HepG2 (cell line): ENCODE results near the gene MIR17HG. TPM values are rescaled to one million over a fixed set of nuclear protein-coding genes. Genes with fewer than 3 reads are reported as not detected.

ENCODE experiments used
- ATAC-seq: fragments of 200-7000 bp; cut with Tn5 transposase; 3 replicates; pipeline ENCODE4 v1.9.1; 2020; ENCODE audit warnings: mild to moderate bottlenecking, moderate library complexity
- BruUV-seq: library from RNA; stranded (reverse); fragments of 400-500 nt; replicated peaks from 2 replicates; lab custom pipeline; 2021; lab: Mats Ljungman, UMichigan
- CTCF ChIA-PET: fragments of 300-600 bp; formaldehyde crosslinking; extraction: SDS; loops from one replicate; lab custom pipeline; 2021; ENCODE audit warnings: low total read pairs, inconsistent platforms, low intra/inter-chr PET ratio; lab: Yijun Ruan, JAX
- POLR2A ChIA-PET: fragments of 350-600 bp; sonication (Branson Sonifier 250); formaldehyde crosslinking; loops from one replicate; lab custom pipeline; 2020; ENCODE audit warnings: antibody characterized with exemption, inconsistent platforms; lab: Yijun Ruan, JAX
- DNase-seq: peaks from one replicate; pipeline ENCODE4 v3.0.0-alpha.2; 2015; ENCODE audit warnings: low spot score
- FAIRE-seq: peaks from 3 replicates; lab custom pipeline; 2011; peaks lifted over from hg19 to GRCh38; lab: Jason Lieb, UNC
- H2AFZ ChIP-seq: one replicate; pipeline ENCODE4 v1.6.1; 2011; ENCODE audit warnings: low read length, inconsistent platforms
- H3K27ac ChIP-seq: fragments of 300-600 bp; 3 replicates; pipeline ENCODE4 v1.8.0; 2011; ENCODE audit warnings: mixed run types, mild to moderate bottlenecking, mixed read lengths, low read length, inconsistent platforms; ENCODE audit not compliant: insufficient read depth; ENCODE audit errors: extremely low read length
- H3K27me3 ChIP-seq, 2 experiments: fragments of 200-600 bp in 1 of 2; 2 replicates in 1 of 2; 3 replicates in 1 of 2; pipeline versions ENCODE4 v1.6.0 to v1.8.0; 2011; ENCODE audit warnings: low read length in 2 of 2, mild to moderate bottlenecking in 2 of 2, moderate library complexity in 2 of 2, inconsistent platforms in 1 of 2; ENCODE audit not compliant: insufficient read depth in 2 of 2, control insufficient read depth in 1 of 2
- H3K36me3 ChIP-seq, 2 experiments: fragments of 200-600 bp in 1 of 2; replicated peaks in 1 of 2; 2 replicates in 1 of 2; 3 replicates in 1 of 2; pipeline versions ENCODE4 v1.5.1 to v1.8.0; 2011; ENCODE audit warnings: low read length in 2 of 2, inconsistent platforms in 1 of 2; ENCODE audit not compliant: insufficient read depth in 2 of 2, control insufficient read depth in 1 of 2
- H3K4me1 ChIP-seq: 2 replicates; pipeline ENCODE4 v1.5.1; 2012; ENCODE audit warnings: low read length, inconsistent platforms; ENCODE audit not compliant: insufficient read depth
- H3K4me2 ChIP-seq: 2 replicates; pipeline ENCODE4 v1.6.0; 2011; ENCODE audit warnings: low read depth, low read length, inconsistent platforms
- H3K4me3 ChIP-seq, 3 experiments: fragments of 200-600 bp in 1 of 3; sonication (generic), shearing (Covaris generic) in 1 of 3; replicated peaks in 1 of 3; 2 replicates each; pipeline ENCODE4 v1.5.1; 2011 to 2016; ENCODE audit warnings: low read length in 3 of 3, inconsistent platforms in 2 of 3, low read depth in 2 of 3, mild to moderate bottlenecking in 2 of 3, control low read depth in 1 of 3, mixed read lengths in 1 of 3; ENCODE audit not compliant: insufficient read depth in 1 of 3
- H3K79me2 ChIP-seq: one replicate; pipeline ENCODE4 v1.6.1; 2011; ENCODE audit warnings: low read length, inconsistent platforms; ENCODE audit not compliant: insufficient read depth
- H3K9ac ChIP-seq: 2 replicates; pipeline ENCODE4 v1.6.0; 2011; ENCODE audit warnings: mild to moderate bottlenecking, low read depth, low read length, inconsistent platforms; ENCODE audit not compliant: insufficient read depth
- H3K9me3 ChIP-seq: 2 replicates; pipeline ENCODE4 v1.5.1; 2012; ENCODE audit warnings: mild to moderate bottlenecking, low read length
- H4K20me1 ChIP-seq: 2 replicates; pipeline ENCODE4 v1.6.0; 2011; ENCODE audit warnings: inconsistent platforms, mild to moderate bottlenecking, low read length, moderate library complexity; ENCODE audit not compliant: insufficient read depth
- ATRX ChIP-seq: sonication (generic); formaldehyde crosslinking; IDR thresholded peaks from 2 replicates; pipeline ENCODE4 v1.4.0; 2020; ENCODE audit warnings: missing genetic modification reagents, borderline replicate concordance
- CBFB ChIP-seq: sonication (generic); formaldehyde crosslinking; IDR thresholded peaks from 2 replicates; pipeline ENCODE4 v1.4.0; 2020; ENCODE audit warnings: missing genetic modification reagents
- FOSL2 ChIP-seq: sonication (generic); formaldehyde crosslinking; IDR thresholded peaks from 2 replicates; pipeline ENCODE4 v1.4.0; 2020; ENCODE audit warnings: missing genetic modification reagents
- JUNB ChIP-seq: sonication (generic); formaldehyde crosslinking; IDR thresholded peaks from 2 replicates; pipeline ENCODE4 v1.8.0; 2022; ENCODE audit warnings: missing genetic modification reagents, mild to moderate bottlenecking, borderline replicate concordance
- KLF11 ChIP-seq: IDR thresholded peaks from 2 replicates; pipeline ENCODE4 v1.6.1; 2016; ENCODE audit warnings: missing compliant biosample characterization
- MAF1 ChIP-seq: sonication (generic); formaldehyde crosslinking; IDR thresholded peaks from 2 replicates; pipeline ENCODE4 v1.5.0; 2020; ENCODE audit warnings: missing genetic modification reagents, borderline replicate concordance
- NFYB ChIP-seq: sonication (generic); formaldehyde crosslinking; IDR thresholded peaks from 2 replicates; pipeline ENCODE4 v1.4.0; 2020; ENCODE audit warnings: missing genetic modification reagents
- PRPF4 ChIP-seq: fragments of 200-400 bp; formaldehyde crosslinking; IDR thresholded peaks from 2 replicates; pipeline ENCODE4 v1.6.1; 2016; ENCODE audit warnings: low read length, low read depth; ENCODE audit not compliant: poor library complexity, severe bottlenecking
- ZEB1 ChIP-seq: IDR thresholded peaks from 2 replicates; pipeline ENCODE4 v1.6.1; 2012; ENCODE audit warnings: mild to moderate bottlenecking, low read depth, inconsistent platforms; ENCODE audit not compliant: insufficient replicate concordance
- ZMYM2 ChIP-seq: sonication (generic); formaldehyde crosslinking; IDR thresholded peaks from 2 replicates; pipeline ENCODE4 v1.8.0; 2022; ENCODE audit warnings: mild to moderate bottlenecking, missing genetic modification reagents
- ZNF30 ChIP-seq: sonication (generic); formaldehyde crosslinking; IDR thresholded peaks from 2 replicates; pipeline ENCODE4 v1.5.0; 2020; ENCODE audit warnings: mild to moderate bottlenecking, missing genetic modification reagents
- ZNF33A ChIP-seq: sonication (generic); formaldehyde crosslinking; IDR thresholded peaks from 2 replicates; pipeline ENCODE4 v1.5.1; 2020; ENCODE audit warnings: missing genetic modification reagents, mild to moderate bottlenecking, moderate library complexity, borderline replicate concordance
- ZNF430 ChIP-seq: sonication (generic); formaldehyde crosslinking; IDR thresholded peaks from 2 replicates; pipeline ENCODE4 v1.9.0; 2021; ENCODE audit warnings: mild to moderate bottlenecking, missing genetic modification reagents
- ZNF589 ChIP-seq: sonication (generic); formaldehyde crosslinking; conservative IDR thresholded peaks from 2 replicates; pipeline ENCODE4 v1.8.0; 2022; ENCODE audit warnings: mild to moderate bottlenecking, moderate library complexity, missing genetic modification reagents
- ZNF720 ChIP-seq: sonication (generic); formaldehyde crosslinking; IDR thresholded peaks from 2 replicates; pipeline ENCODE4 v1.4.0; 2020; ENCODE audit warnings: missing genetic modification reagents
- WGBS: methylation state at CpG from one replicate; pipeline ENCODE4 v1.1.6; 2017; ENCODE audit warnings: low lambda C conversion rate; 5-methylcytosine and 5-hydroxymethylcytosine counted together
- in situ Hi-C: cut with HindIII; loops from 2 replicates; pipeline ENCODE4 v1.10.0; 2017; ENCODE audit warnings: low pct_unique_long_range_greater_than_20kb; ENCODE audit not compliant: extremely low pct_ligation_motif_present
- intact Hi-C: fragments of 100-400 bp; cut with micrococcal nuclease; formaldehyde crosslinking; loops from one replicate; pipeline ENCODE4 v1.10.0; 2022; ENCODE audit not compliant: unreplicated experiment
- polyA plus RNA-seq, 8 experiments: library from polyadenylated mRNA; depleted of rRNA in 3 of 8; stranded (reverse) in 7 of 8; unstranded in 1 of 8; fragments of >200 nt; fragmentation: Illumina TruSeq in 4 of 8; extraction: Trizol in 4 of 8; gene quantifications; 2 replicates each; pipeline versions ENCODE4 v1.2.1 to v1.2.3, GENCODE V29; 2011 to 2016; ENCODE audit warnings: low read depth in 4 of 8, missing spikeins in 1 of 8, mixed read lengths in 1 of 8; ENCODE audit not compliant: insufficient read depth in 1 of 8
- total RNA-seq, 5 experiments: library from RNA; depleted of rRNA; stranded (reverse); fragments of >200 nt; fragmentation: Illumina TruSeq; extraction: Trizol; gene quantifications; 2 replicates each; pipeline ENCODE4 v1.2.3, GENCODE V29; 2016; ENCODE audit warnings: low read depth in 1 of 5
- TF ChIP-seq, protein P1 (sequence below): IDR thresholded peaks from 2 replicates; pipeline ENCODE4 v1.6.1; 2016
- TF ChIP-seq, protein P2 (sequence below): sonication (generic); formaldehyde crosslinking; conservative IDR thresholded peaks from 2 replicates; pipeline ENCODE4 v1.4.0; 2020; ENCODE audit warnings: missing genetic modification reagents
- TF ChIP-seq, protein P3 (sequence below): sonication (generic); formaldehyde crosslinking; IDR thresholded peaks from 2 replicates; pipeline ENCODE4 v1.8.1; 2022; ENCODE audit warnings: low read depth, mild to moderate bottlenecking, missing genetic modification reagents

Gene MIR17HG
- total and polyA plus RNA-seq, 2 of the 13 experiments (the other 11 are each of a cell fraction or from before 2014, with no cell fraction given), result 2.5 to 12.3 TPM

DNA sequence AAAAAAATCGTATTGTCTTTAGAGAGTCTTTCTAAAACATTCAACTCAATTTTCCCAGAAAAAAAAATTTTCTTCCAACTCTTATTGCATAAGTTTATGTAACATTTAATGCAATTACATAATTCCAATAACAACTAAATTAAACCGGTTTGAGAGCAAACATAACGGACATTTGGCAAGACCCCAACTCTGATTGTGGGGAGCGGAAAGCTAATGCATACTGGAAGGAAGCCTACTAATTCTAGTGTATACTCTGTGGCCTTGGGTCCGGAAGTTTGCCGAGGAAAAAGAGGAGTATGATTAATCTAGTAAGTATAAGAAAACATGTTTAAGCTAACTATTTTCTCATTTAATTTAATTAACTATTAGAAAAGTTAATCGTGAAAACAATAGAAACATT is 21.3 kb upstream of the MIR17HG start (continued):
- TF ChIP-seq, protein P1, sequence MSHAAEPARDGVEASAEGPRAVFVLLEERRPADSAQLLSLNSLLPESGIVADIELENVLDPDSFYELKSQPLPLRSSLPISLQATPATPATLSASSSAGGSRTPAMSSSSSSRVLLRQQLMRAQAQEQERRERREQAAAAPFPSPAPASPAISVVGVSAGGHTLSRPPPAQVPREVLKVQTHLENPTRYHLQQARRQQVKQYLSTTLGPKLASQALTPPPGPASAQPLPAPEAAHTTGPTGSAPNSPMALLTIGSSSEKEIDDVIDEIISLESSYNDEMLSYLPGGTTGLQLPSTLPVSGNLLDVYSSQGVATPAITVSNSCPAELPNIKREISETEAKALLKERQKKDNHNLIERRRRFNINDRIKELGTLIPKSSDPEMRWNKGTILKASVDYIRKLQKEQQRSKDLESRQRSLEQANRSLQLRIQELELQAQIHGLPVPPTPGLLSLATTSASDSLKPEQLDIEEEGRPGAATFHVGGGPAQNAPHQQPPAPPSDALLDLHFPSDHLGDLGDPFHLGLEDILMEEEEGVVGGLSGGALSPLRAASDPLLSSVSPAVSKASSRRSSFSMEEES (CRISPR knock-in tag), result no peak
- TF ChIP-seq FOSL2 (CRISPR knock-in tag) (no peak), ZNF430 (CRISPR knock-in tag) (no peak)

DNA sequence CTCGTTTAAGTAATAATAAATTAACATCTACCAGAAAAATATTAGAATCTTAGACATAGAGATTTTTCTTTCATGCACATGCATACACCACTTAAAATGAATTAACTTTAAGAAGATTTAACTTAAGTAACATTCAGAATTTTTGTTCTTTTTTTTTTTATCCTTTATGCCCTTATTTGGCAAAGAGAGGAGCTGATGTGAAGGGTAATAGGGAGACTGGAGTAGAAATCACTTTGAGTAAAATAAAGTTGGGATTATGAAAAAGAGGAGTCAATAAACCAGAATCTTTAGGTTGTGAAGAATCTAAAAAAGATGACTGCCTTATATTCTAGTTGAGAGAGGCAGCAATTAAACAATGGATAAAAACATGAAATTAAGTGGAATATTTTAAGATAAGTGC is 18.8 kb upstream of the MIR17HG start:
- no peaks in the 10 kb centered on the region for H4K20me1 ChIP-seq
- no peaks in the 10 kb centered on the region for H3K4me1 ChIP-seq
- intact Hi-C loops, result no loop called here
- WGBS, result 0% methylated on average over 1 of the region's 1 CpG
- no peak for TF ChIP-seq PRPF4
- TF ChIP-seq NFYB (CRISPR knock-in tag), result no peak
- no peak for TF ChIP-seq KLF11
- TF ChIP-seq ZEB1, result no peak
- TF ChIP-seq ZNF720 (CRISPR knock-in tag), result no peak
- no peak for TF ChIP-seq ZNF30 (CRISPR knock-in tag)
- no peak for TF ChIP-seq ZNF589 (CRISPR knock-in tag)
- TF ChIP-seq, protein P2, sequence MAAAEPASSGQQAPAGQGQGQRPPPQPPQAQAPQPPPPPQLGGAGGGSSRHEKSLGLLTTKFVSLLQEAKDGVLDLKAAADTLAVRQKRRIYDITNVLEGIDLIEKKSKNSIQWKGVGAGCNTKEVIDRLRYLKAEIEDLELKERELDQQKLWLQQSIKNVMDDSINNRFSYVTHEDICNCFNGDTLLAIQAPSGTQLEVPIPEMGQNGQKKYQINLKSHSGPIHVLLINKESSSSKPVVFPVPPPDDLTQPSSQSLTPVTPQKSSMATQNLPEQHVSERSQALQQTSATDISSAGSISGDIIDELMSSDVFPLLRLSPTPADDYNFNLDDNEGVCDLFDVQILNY (CRISPR knock-in tag), result no peak
- TF ChIP-seq MAF1 (CRISPR knock-in tag), result no peak
- TF ChIP-seq ZMYM2 (CRISPR knock-in tag), result no peak
- TF ChIP-seq CBFB (CRISPR knock-in tag), result no peak
- TF ChIP-seq ATRX (CRISPR knock-in tag), result no peak
- TF ChIP-seq, protein P3, sequence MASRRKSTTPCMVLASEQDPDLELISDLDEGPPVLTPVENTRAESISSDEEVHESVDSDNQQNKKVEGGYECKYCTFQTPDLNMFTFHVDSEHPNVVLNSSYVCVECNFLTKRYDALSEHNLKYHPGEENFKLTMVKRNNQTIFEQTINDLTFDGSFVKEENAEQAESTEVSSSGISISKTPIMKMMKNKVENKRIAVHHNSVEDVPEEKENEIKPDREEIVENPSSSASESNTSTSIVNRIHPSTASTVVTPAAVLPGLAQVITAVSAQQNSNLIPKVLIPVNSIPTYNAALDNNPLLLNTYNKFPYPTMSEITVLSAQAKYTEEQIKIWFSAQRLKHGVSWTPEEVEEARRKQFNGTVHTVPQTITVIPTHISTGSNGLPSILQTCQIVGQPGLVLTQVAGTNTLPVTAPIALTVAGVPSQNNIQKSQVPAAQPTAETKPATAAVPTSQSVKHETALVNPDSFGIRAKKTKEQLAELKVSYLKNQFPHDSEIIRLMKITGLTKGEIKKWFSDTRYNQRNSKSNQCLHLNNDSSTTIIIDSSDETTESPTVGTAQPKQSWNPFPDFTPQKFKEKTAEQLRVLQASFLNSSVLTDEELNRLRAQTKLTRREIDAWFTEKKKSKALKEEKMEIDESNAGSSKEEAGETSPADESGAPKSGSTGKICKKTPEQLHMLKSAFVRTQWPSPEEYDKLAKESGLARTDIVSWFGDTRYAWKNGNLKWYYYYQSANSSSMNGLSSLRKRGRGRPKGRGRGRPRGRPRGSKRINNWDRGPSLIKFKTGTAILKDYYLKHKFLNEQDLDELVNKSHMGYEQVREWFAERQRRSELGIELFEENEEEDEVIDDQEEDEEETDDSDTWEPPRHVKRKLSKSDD (CRISPR knock-in tag), result no peak
- no peak for TF ChIP-seq JUNB (CRISPR knock-in tag)
- no peak for TF ChIP-seq ZNF33A
- ChIA-PET POLR2A (no interaction called here), CTCF (no interaction called here)
- no peaks in the 10 kb centered on the region for H3K36me3 ChIP-seq
- ATAC-seq, result no peak
- no peak for FAIRE-seq
- H3K4me2 ChIP-seq, result no peak overlapping the region
- no peak overlapping the region for H3K4me3 ChIP-seq
- BruUV-seq, result no TSS peak
- no peak overlapping the region for H3K9ac ChIP-seq
- H3K27ac ChIP-seq, result no peak overlapping the region
- no peaks in the 10 kb centered on the region for H3K9me3 ChIP-seq
- no peaks in the 10 kb centered on the region for H3K79me2 ChIP-seq
- H3K27me3 ChIP-seq, result no peaks in the 10 kb centered on the region; a peak in 1 of 5 replicates
- DNase-seq, result no peak
- in situ Hi-C loops, result no loop called here
- H2AFZ ChIP-seq, result no peak overlapping the region
